Activated CD8-positive, alpha-beta memory T cell treated with anti-CD3 and anti-CD28 coated beads, Interleukin-2, amount 50 U/mL, for 48 hours (primary cell): Measurements from ENCODE around the gene RAE1.
A peak's percentile ranks its signal among the peaks of the same experiment; 100 is the strongest.
"Not testable (repeated sequence)": the region's sequence is repeated elsewhere in the genome, so short reads cannot be mapped to it uniquely, and the experiment has no call there.

Experiments
- DNase-seq: peaks from one replicate; pipeline ENCODE4 v3.0.0-alpha.2; 2020

Gene RAE1

GRCh38 chr20:57326667-57327455 lies 24.2 kb upstream of the RAE1 start:
- peak; percentile 18 for DNase-seq

GRCh38 chr20:57327820-57328219 lies 23.2 kb upstream of the RAE1 start:
- DNase-seq = no peak

- DNase-seq = peak; percentile 53
Observed at GRCh38 chr20:57329608-57330221, 21.3 kb upstream of the RAE1 start, which contains the start of gene SPO11. TSS of gene SPO11 (plus strand) at chr20:57329803. CDS start at chr20:57329868, 65 bp downstream.

- DNase-seq = no peak
Observed at GRCh38 chr20:57330998-57331397, 20.1 kb upstream of the RAE1 start.

- no peak for DNase-seq
Observed at GRCh38 chr20:57332105-57333089, 18.7 kb upstream of the RAE1 start.

- DNase-seq = no peak
Observed at GRCh38 chr20:57335392-57335791, 15.7 kb upstream of the RAE1 start.

GRCh38 chr20:57341663-57342062 lies 9.4 kb upstream of the RAE1 start:
- DNase-seq = no peak

GRCh38 chr20:57342829-57343228 lies 8.2 kb upstream of the RAE1 start:
- no peak for DNase-seq

- peak; percentile 84 for DNase-seq
Observed at GRCh38 chr20:57346477-57346876, 4.6 kb upstream of the RAE1 start.

- no peak for DNase-seq
Observed at GRCh38 chr20:57347393-57347792, 3.7 kb upstream of the RAE1 start.

GRCh38 chr20:57348200-57348921 lies 2.7 kb upstream of the RAE1 start:
- DNase-seq = not testable (repeated sequence)

GRCh38 chr20:57348922-57349574 lies 2.0 kb upstream of the RAE1 start:
- not testable (repeated sequence) for DNase-seq

- DNase-seq = no peak
Observed at GRCh38 chr20:57350081-57350710, 859 bp upstream of the RAE1 start.

- not testable (repeated sequence) for DNase-seq
Observed at GRCh38 chr20:57350726-57351041, 371 bp upstream of the RAE1 start.

- DNase-seq = no peak
Observed at GRCh38 chr20:57352305-57352704, 1.2 kb downstream of the RAE1 start.

GRCh38 chr20:57353351-57353750 lies 2.3 kb downstream of the RAE1 start:
- DNase-seq = no peak

- DNase-seq = no peak
Observed at GRCh38 chr20:57361517-57361916, 10.5 kb downstream of the RAE1 start.

GRCh38 chr20:57364451-57364850 lies 13.4 kb downstream of the RAE1 start:
- DNase-seq = no peak

- DNase-seq = no peak
Observed at GRCh38 chr20:57369596-57369995, 18.5 kb downstream of the RAE1 start.

- DNase-seq = no peak
Observed at GRCh38 chr20:57370316-57370715, 19.3 kb downstream of the RAE1 start.

GRCh38 chr20:57371363-57371762 lies 20.3 kb downstream of the RAE1 start:
- no peak for DNase-seq

GRCh38 chr20:57372157-57372556 lies 21.1 kb downstream of the RAE1 start:
- DNase-seq = no peak
